HEK293 (cell line): ENCODE data around the gene TSKU.

Source experiments
- CTCF ChIA-PET: fragments of 350-600 bp; formaldehyde crosslinking; extraction: SDS; loops from one replicate; lab custom pipeline; 2021; ENCODE audit warnings: antibody characterized with exemption; lab: Yijun Ruan, JAX
- POLR2A ChIA-PET: fragments of 300-600 bp; formaldehyde crosslinking; extraction: SDS; loops from one replicate; lab custom pipeline; 2020; ENCODE audit warnings: antibody characterized with exemption, inconsistent platforms; lab: Yijun Ruan, JAX
- H3K27ac ChIP-seq: fragments of 200-500 bp; sonication (Bioruptor generic); 2 replicates; pipeline ENCODE4 v1.5.1; 2014; ENCODE audit warnings: low read depth, low read length, control low read depth, inconsistent platforms; ENCODE audit errors: extremely low read depth
- H3K36me3 ChIP-seq, 2 experiments: fragments of 200-500 bp in 1 of 2; sonication (Bioruptor generic) in 1 of 2; 1 replicate in 1 of 2; 2 replicates in 1 of 2; pipeline ENCODE4 v1.5.1; 2014 to 2017; ENCODE audit warnings: inconsistent platforms in 2 of 2, low read length in 2 of 2; ENCODE audit not compliant: control insufficient read depth in 2 of 2, insufficient read depth in 1 of 2
- H3K4me1 ChIP-seq: fragments of 200-500 bp; sonication (Bioruptor generic); 2 replicates; pipeline ENCODE4 v1.5.1; 2014; ENCODE audit warnings: mild to moderate bottlenecking, low read length, inconsistent platforms; ENCODE audit not compliant: control insufficient read depth, insufficient read depth
- H3K4me3 ChIP-seq: 2 replicates; pipeline ENCODE4 v1.5.1; 2011; ENCODE audit warnings: low read depth, mild to moderate bottlenecking, control low read depth, low read length, moderate library complexity
- H3K9me3 ChIP-seq: fragments of 200-500 bp; sonication (Bioruptor generic); 2 replicates; pipeline ENCODE4 v1.5.1; 2014; ENCODE audit warnings: low read depth, low read length, inconsistent platforms; ENCODE audit not compliant: control insufficient read depth, insufficient read depth
- HIC1 ChIP-seq: fragments of 450-650 bp; formaldehyde crosslinking; IDR thresholded peaks from 2 replicates; pipeline ENCODE4 v1.5.1; 2016; ENCODE audit warnings: missing biosample characterization, missing genetic modification characterization
- HOXA7 ChIP-seq: sonication (generic); formaldehyde crosslinking; IDR thresholded peaks from 2 replicates; pipeline ENCODE4 v1.8.1; 2022; ENCODE audit warnings: missing genetic modification reagents, borderline replicate concordance
- INSM2 ChIP-seq: fragments of 450-650 bp; formaldehyde crosslinking; IDR thresholded peaks from 2 replicates; pipeline ENCODE4 v1.5.1; 2016; ENCODE audit warnings: missing biosample characterization, missing genetic modification characterization
- YY2 ChIP-seq: fragments of 450-650 bp; formaldehyde crosslinking; IDR thresholded peaks from 2 replicates; pipeline ENCODE4 v1.5.1; 2016; ENCODE audit warnings: missing biosample characterization, missing genetic modification characterization
- ZBTB48 ChIP-seq: fragments of 450-650 bp; formaldehyde crosslinking; IDR thresholded peaks from 2 replicates; pipeline ENCODE4 v1.5.1; 2016; ENCODE audit warnings: missing biosample characterization, missing genetic modification characterization
- ZNF19 ChIP-seq: fragments of 450-650 bp; formaldehyde crosslinking; IDR thresholded peaks from 2 replicates; pipeline ENCODE4; 2016; ENCODE audit warnings: missing biosample characterization, missing genetic modification characterization, low read depth
- ZNF211 ChIP-seq: fragments of 450-650 bp; formaldehyde crosslinking; IDR thresholded peaks from 2 replicates; pipeline ENCODE4 v1.5.1; 2016; ENCODE audit warnings: low read depth, missing biosample characterization, missing genetic modification characterization
- ZNF394 ChIP-seq: fragments of 450-650 bp; formaldehyde crosslinking; IDR thresholded peaks from 2 replicates; pipeline ENCODE4 v1.5.1; 2016; ENCODE audit warnings: missing biosample characterization, missing genetic modification characterization, mild to moderate bottlenecking, moderate library complexity, borderline replicate concordance
- ZNF449 ChIP-seq: fragments of 450-650 bp; formaldehyde crosslinking; IDR thresholded peaks from 2 replicates; pipeline ENCODE4 v1.5.1; 2017; ENCODE audit warnings: missing biosample characterization, mild to moderate bottlenecking, missing genetic modification characterization, moderate library complexity
- ZNF48 ChIP-seq: fragments of 450-650 bp; formaldehyde crosslinking; IDR thresholded peaks from 2 replicates; pipeline ENCODE4 v1.5.1; 2016; ENCODE audit warnings: missing biosample characterization, missing genetic modification characterization
- ZNF501 ChIP-seq: fragments of 450-650 bp; formaldehyde crosslinking; IDR thresholded peaks from 2 replicates; pipeline ENCODE4 v1.5.1; 2016; ENCODE audit warnings: missing biosample characterization, missing genetic modification characterization
- ZNF510 ChIP-seq: fragments of 450-650 bp; formaldehyde crosslinking; IDR thresholded peaks from 2 replicates; pipeline ENCODE4 v1.5.1; 2018; ENCODE audit warnings: mild to moderate bottlenecking, missing genetic modification characterization, missing biosample characterization; ENCODE audit not compliant: insufficient replicate concordance
- ZNF544 ChIP-seq: fragments of 450-650 bp; formaldehyde crosslinking; IDR thresholded peaks from 2 replicates; pipeline ENCODE4 v1.5.0; 2017; ENCODE audit warnings: missing biosample characterization, missing genetic modification characterization
- ZNF555 ChIP-seq: fragments of 450-650 bp; formaldehyde crosslinking; conservative IDR thresholded peaks from 2 replicates; pipeline ENCODE4 v1.5.1; 2017; ENCODE audit warnings: missing biosample characterization, mild to moderate bottlenecking, missing genetic modification characterization, inconsistent platforms
- ZNF561 ChIP-seq: fragments of 450-650 bp; IDR thresholded peaks from 2 replicates; pipeline ENCODE4 v1.5.1; 2018; ENCODE audit warnings: missing biosample characterization, missing genetic modification characterization, borderline replicate concordance
- ZNF571 ChIP-seq: fragments of 450-650 bp; formaldehyde crosslinking; IDR thresholded peaks from 2 replicates; pipeline ENCODE4 v1.5.0; 2017; ENCODE audit warnings: missing biosample characterization, missing genetic modification characterization
- ZNF654 ChIP-seq: fragments of 450-650 bp; formaldehyde crosslinking; IDR thresholded peaks from 2 replicates; pipeline ENCODE4 v1.5.1; 2016; ENCODE audit warnings: low read depth, missing biosample characterization, missing genetic modification characterization
- ZNF670 ChIP-seq: fragments of 450-650 bp; formaldehyde crosslinking; IDR thresholded peaks from 2 replicates; pipeline ENCODE4 v1.5.1; 2016; ENCODE audit warnings: missing biosample characterization, missing genetic modification characterization, low read depth
- ZNF677 ChIP-seq: fragments of 450-650 bp; IDR thresholded peaks from 2 replicates; pipeline ENCODE4 v1.5.0; 2018; ENCODE audit warnings: missing biosample characterization, mild to moderate bottlenecking, missing genetic modification characterization, moderate library complexity
- ZXDB ChIP-seq: fragments of 450-650 bp; formaldehyde crosslinking; IDR thresholded peaks from 2 replicates; pipeline ENCODE4 v1.5.1; 2016; ENCODE audit warnings: missing biosample characterization, missing genetic modification characterization
- TF ChIP-seq, protein P1 (sequence below): fragments of 450-650 bp; formaldehyde crosslinking; IDR thresholded peaks from 2 replicates; pipeline ENCODE4 v1.5.1; 2016; ENCODE audit warnings: missing biosample characterization, missing genetic modification characterization
- TF ChIP-seq, protein P2 (sequence below): fragments of 450-650 bp; formaldehyde crosslinking; IDR thresholded peaks from 2 replicates; pipeline ENCODE4 v1.5.1; 2016; ENCODE audit warnings: missing biosample characterization, missing genetic modification characterization, borderline replicate concordance

The TSKU gene

GRCh38 chr11:76837696-76838677, 54.8 kb downstream of the TSKU start (continued):
- no peak for TF ChIP-seq HIC1 (tag by site-specific recombination)
- TF ChIP-seq ZBTB48 (tag by site-specific recombination) = no peak
- TF ChIP-seq ZNF19 (tag by site-specific recombination) = no peak
- TF ChIP-seq ZNF544 (tag by site-specific recombination) = no peak
- no peak for TF ChIP-seq ZNF555 (tag by site-specific recombination)

DNA sequence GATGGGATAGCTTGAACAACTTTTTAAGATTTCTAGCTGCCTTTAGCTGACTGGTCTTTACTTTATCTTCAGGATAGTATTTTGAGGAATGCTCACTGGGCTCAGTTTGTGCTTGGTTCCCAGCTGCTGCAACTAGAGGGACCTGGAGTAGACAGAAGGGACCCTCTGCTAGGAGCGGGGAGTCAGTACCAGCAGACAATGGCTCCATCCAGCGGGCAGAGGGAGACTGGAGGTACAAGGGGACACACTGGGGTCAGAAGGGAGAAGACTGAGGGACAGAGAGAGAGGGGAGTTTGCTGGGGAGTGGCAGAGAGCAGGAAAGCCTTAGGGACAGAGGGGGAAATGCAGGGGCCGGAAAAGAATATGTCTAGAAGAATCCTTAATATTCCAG, 55.5 kb downstream of the TSKU start:
- TF ChIP-seq, protein P1, sequence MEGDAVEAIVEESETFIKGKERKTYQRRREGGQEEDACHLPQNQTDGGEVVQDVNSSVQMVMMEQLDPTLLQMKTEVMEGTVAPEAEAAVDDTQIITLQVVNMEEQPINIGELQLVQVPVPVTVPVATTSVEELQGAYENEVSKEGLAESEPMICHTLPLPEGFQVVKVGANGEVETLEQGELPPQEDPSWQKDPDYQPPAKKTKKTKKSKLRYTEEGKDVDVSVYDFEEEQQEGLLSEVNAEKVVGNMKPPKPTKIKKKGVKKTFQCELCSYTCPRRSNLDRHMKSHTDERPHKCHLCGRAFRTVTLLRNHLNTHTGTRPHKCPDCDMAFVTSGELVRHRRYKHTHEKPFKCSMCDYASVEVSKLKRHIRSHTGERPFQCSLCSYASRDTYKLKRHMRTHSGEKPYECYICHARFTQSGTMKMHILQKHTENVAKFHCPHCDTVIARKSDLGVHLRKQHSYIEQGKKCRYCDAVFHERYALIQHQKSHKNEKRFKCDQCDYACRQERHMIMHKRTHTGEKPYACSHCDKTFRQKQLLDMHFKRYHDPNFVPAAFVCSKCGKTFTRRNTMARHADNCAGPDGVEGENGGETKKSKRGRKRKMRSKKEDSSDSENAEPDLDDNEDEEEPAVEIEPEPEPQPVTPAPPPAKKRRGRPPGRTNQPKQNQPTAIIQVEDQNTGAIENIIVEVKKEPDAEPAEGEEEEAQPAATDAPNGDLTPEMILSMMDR = peak; percentile 20; the same call in 1 of the 2 replicates
- no peak for TF ChIP-seq ZNF48
- TF ChIP-seq ZNF654 = peak; percentile 20; the same call in 1 of the 2 replicates
- H3K36me3 ChIP-seq = no peaks in the 10 kb centered on the region
- H3K27ac ChIP-seq = no peak overlapping the region
- POLR2A ChIA-PET = no interaction called here
- H3K4me3 ChIP-seq = no peak overlapping the region
- no peaks in the 10 kb centered on the region for H3K9me3 ChIP-seq
- no peaks in the 10 kb centered on the region for H3K4me1 ChIP-seq
- CTCF ChIA-PET = no interaction called here

DNA sequence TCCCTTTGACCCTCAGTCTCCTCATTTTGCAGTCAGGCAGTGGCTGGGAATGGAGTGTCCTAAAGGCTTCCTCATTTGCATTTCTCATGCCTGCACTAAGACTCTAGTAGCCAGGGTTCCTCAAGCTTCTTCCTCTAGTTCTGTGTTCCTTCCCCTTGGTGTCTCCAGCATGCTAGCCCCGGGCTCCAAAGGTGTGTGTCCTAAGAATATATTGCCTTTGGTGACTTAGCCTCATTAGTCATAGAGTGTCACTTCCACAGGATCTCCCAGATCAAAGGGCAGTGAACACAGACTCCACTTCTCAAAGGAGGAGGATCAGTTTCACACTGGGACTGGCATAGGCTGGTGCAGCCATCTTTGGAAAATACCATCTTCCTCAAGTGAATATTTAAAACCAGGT, 56.2 kb downstream of the TSKU start:
- H3K9me3 ChIP-seq = no peaks in the 10 kb centered on the region
- POLR2A ChIA-PET = no interaction called here

DNA sequence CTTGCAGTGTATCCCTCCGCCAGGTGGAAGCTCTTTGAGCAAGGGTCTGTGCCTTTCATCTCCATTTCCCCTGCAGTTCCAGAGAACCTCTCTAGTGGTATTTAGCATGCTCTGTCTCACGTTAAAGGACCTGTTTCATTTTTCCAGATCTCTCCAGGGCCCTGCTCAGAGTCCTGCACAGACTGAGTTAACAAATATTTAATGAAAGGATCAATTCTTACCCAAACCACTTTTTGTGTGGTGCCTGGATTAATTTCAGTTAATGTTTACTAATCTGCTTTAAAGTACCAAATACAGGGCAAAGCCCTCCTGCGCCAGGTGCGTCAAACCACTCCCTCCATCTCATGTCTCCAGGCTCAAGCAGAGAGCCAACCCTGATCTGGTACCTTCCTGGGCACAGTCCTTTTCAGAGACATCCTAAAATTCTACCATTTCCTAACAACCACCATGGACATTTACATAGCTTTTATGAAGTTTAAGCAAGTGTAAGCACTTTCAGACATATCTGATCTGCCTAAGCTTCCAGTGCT, 58.8 kb downstream of the TSKU start:
- no peak overlapping the region for H3K4me3 ChIP-seq
- ChIA-PET CTCF (interaction anchor here (0.6 to 1.1 kb wide), 3 partner anchors 9 to 120 kb away, joined by 3 to 4 read pairs (median 3); no protein-coding TSS in a partner anchor), POLR2A (no interaction called here)
- H3K27ac ChIP-seq = no peak overlapping the region
- H3K4me1 ChIP-seq = no peaks in the 10 kb centered on the region
- TF ChIP-seq HOXA7 (no peak), INSM2 (no peak), ZNF211 (tag by site-specific recombination) (no peak), ZNF510 (tag by site-specific recombination) (no peak), YY2 (no peak), ZNF449 (no peak)
- H3K9me3 ChIP-seq = no peaks in the 10 kb centered on the region
- H3K36me3 ChIP-seq = no peaks in the 10 kb centered on the region

More for the DNA sequence above, 56.2 kb downstream of the TSKU start:
- H3K4me1 ChIP-seq = no peaks in the 10 kb centered on the region
- no peak overlapping the region for H3K27ac ChIP-seq
- H3K36me3 ChIP-seq = no peaks in the 10 kb centered on the region
- H3K4me3 ChIP-seq = no peak overlapping the region
- TF ChIP-seq ZXDB (tag by site-specific recombination) = no peak
- TF ChIP-seq ZNF501 (tag by site-specific recombination) = no peak
- no peak for TF ChIP-seq ZNF677 (tag by site-specific recombination)
- no peak for TF ChIP-seq ZNF561 (tag by site-specific recombination)
- TF ChIP-seq, protein P2, sequence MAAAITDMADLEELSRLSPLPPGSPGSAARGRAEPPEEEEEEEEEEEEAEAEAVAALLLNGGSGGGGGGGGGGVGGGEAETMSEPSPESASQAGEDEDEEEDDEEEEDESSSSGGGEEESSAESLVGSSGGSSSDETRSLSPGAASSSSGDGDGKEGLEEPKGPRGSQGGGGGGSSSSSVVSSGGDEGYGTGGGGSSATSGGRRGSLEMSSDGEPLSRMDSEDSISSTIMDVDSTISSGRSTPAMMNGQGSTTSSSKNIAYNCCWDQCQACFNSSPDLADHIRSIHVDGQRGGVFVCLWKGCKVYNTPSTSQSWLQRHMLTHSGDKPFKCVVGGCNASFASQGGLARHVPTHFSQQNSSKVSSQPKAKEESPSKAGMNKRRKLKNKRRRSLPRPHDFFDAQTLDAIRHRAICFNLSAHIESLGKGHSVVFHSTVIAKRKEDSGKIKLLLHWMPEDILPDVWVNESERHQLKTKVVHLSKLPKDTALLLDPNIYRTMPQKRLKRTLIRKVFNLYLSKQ = no peak
- TF ChIP-seq ZNF571 (tag by site-specific recombination) = no peak
- TF ChIP-seq ZNF670 (tag by site-specific recombination) = no peak
- TF ChIP-seq ZNF394 = no peak
- CTCF ChIA-PET = interaction anchor here (0.7 kb wide), 1 partner anchor 13 kb away, joined by 3 read pairs; no protein-coding TSS in a partner anchor
